GM21576 (cell line): ENCODE data around the gene ACTR3C.
"Not testable (repeated sequence)": the region's sequence is repeated elsewhere in the genome, so short reads cannot be mapped to it uniquely, and the experiment has no call there.

Experiments
- ATAC-seq: cut with Tn5 transposase; IDR thresholded peaks from one replicate; pipeline ENCODE4 v1.9.1; 2021; ENCODE audit warnings: mild to moderate bottlenecking, moderate library complexity; ENCODE audit not compliant: unreplicated experiment

ACTR3C gene

DNA sequence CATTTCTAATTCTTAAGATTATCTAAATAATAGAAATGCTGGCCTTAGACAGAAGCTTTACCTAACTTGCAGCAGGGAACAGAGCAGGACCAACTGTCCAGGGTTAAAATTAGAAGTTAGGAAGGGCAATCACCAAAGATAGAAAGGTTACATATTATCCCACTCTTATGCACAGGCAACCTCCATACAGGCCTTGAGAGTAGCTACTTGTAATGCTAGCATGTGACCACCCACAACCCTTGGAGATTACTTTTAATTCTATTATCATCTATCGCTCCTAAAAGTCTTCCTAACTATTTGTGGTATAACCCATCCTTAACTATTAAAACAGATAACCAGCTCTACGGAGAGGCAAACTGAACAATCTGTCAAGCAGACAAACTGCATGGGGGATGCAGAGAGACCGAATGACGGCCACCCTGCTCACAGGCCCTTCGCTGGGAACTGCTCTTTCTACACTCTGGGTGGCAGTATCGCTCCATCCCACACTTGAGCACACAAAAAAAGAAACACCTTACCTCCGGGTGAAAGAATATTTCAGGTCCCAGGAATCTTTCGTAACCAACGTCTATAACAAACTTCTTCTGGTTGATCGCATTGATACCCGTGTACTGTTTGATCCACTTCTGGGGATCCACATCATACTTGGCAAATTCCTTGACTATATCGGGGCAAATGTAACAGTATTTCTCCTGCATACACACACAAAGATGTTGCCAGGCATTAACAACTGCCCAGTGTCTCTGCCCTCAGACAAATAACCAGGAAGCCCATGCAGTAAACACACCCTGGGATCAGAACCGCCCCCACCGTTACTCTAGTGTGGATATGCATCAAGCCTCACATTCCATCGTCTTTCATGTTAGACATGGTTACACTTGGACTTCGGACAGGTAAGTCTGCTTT, 37.2 kb downstream of the ACTR3C start:
- ATAC-seq = peak; percentile 53

DNA sequence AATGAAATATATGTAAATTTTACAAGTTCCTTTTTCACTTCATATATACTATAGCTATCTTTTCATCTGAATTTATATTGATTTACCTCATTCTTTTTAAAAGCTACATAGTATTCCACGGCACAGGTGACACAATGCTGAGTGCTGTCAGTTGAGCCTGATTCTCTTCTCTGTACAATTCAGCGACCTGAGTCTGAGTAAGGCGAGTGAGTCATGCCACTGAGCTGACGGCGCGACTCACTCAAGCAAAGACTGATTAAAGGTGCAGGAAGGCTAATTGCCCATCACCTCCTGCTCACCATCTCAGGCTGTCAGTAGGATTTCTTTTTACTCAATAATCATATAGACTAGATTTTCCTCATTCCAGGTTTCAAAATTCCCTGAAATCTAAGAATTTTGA, 39.7 kb downstream of the ACTR3C start:
- ATAC-seq = not testable (repeated sequence)

DNA sequence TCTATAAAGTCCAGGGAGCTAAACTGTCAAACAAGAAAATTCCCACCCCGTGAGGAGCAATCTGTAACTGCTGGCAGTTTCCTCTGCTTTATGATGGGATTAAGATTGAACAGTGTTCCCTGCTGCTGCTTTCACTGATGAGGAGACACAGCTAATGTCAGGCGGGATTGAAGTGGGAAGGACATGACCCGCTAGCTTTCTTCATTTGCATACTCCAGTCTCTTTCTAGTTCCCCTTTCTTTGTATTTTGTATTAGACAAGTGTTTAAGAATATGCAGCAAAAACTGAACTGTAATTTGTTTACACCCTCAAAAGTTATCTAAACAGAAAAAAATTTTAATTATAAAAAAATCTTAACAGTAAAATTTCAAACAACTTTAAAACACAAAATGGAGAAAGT, 40.2 kb downstream of the ACTR3C start:
- ATAC-seq = not testable (repeated sequence)

DNA sequence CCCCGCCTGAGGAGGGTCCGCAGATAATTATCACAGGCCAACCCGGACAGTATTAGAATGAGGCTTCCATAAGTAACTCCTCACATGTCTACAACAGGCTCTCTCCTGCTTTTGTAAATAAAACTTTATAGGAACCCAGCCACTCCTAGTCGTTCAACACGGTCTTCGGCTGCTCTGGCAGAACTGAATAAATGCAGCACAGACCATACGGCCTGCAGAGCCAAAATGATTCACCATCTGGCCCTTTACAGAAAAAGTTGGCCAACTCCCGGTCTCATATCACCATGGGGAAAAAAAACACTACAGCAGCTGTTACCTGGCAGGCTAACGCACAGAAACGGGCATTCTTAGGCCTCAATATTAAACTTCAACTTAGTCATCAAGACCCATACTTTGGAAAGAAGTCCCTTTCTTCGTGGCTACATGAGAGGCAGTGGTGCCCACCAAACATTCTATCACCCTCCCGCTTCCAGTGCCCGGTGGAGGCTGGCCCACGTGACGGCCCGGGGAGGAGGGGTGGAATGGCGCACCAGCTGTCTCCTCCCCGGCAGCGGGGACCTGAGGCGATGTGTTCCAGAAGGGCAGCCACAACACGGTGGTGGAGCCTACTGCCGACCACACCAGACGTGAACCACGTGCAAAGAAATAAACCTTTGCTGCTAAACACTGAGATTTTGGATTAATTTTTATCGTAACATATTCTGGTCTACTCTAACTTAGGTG, 41.5 kb downstream of the ACTR3C start:
- not testable (repeated sequence) for ATAC-seq

DNA sequence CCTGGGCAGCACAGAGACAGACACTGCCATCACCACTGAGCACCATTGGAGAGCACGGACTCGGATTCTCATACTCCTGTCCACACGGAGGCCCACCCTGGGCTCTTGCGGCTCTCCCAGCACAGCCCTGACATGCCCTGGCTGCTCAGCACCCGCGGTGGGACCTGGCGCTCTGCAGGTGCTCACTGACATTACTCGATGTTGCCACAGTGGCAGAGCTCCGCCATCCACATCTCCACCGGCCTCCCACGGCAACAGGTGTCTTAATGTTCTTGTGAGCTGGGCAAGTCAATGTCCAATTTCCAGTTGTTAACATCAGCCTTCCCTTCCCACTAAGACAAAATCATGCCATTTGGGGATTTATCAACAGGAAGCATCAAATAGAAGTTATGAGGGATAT, 45.0 kb downstream of the ACTR3C start:
- not testable (repeated sequence) for ATAC-seq

DNA sequence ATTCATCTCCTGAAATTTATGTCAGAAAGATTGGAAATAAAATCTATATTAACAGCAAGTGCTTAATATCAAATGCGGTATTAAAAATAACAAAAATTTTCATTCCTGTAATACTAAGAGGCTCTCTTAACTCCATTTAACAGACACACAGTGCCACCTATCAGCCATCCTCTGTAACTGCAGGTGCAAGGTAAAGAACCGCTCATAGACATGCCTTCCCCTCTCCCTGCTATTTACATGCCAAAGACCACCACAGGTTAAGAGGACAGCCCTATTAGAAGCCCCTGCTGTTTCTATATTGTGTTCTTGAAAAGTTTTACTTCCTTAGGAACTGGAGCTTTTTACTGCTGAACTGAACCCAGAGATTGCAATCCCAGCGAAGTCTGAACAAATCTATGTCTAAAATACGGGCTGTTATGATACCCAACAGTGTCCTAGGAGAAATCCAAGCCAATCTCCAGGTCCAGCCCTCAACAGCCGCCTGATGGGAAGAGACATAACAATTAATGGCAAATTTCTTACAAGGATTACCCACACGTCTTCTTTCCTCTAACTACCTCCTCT, 47.1 kb downstream of the ACTR3C start:
- not testable (repeated sequence) for ATAC-seq

DNA sequence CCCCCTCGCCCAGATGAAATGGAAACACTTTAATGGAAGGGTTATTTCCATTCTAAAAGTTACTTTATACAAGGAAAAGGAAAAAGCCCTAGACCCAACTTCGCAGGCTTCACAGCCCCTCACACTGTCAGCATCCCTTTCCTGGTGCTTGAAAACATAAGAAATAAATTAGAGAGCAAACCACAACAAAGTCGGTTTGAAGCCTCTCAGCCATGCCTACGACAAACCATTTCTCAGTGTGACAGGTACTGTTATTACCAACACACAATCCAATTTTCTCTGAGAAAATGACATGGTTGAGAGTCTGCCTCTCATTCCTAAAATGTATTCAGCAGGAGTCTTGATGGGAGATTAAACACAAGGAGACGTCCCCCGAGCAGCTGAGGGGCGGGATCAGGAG, 51.4 kb downstream of the ACTR3C start:
- ATAC-seq = not testable (repeated sequence)

DNA sequence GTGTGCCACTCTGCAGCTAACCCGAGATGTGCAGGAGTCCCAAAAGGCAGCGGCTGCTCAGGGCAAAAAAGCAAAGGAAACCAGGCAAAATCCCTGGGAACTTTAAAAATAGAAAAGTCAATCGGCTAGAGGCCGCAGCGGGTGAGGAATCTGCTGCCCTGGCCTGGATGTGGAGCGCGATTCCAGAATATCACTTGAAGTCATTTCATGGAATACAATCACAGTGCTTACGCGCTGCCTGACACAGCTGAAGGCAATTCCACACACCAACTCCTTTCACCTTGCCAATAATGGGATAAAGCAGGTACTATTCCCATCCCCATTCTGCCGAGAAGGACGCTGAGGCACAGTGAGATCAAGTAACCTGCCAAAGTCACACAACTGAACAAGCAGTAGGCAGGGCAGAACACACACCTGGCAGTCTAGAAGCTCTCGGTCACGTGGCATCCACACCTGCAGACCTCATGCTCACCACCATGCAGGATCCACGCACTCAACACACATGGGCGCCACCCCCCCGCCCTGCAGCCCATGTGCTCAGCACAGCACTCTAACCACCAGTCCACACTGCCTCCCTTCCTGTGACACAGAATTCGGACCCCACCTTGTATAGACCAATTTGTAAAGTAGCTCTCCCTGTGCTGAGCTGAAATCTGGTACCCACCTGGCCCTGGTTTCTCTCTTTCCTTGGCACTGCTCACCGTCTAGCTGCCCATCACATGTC, 53.1 kb downstream of the ACTR3C start:
- ATAC-seq = not testable (repeated sequence)

DNA sequence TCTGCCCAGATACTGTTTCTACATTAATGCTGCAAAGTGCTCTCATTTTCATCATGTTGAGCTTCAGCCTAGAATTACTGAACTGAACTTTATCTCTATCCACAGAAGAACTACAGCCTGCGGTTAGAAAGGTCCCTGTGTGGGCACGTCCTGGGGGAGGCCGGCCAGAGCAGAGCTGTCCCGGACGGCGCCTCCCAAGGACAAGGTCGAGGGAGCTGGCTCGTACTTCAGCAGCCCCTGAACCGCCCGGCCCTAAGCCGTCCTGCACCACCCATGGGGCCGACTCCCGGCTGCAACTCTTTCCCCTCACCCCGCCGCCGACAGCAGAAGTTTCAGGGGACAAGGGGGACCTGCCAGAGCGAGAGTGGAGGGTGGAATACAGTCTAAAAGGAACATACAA, 54.5 kb downstream of the ACTR3C start:
- ATAC-seq = not testable (repeated sequence)

DNA sequence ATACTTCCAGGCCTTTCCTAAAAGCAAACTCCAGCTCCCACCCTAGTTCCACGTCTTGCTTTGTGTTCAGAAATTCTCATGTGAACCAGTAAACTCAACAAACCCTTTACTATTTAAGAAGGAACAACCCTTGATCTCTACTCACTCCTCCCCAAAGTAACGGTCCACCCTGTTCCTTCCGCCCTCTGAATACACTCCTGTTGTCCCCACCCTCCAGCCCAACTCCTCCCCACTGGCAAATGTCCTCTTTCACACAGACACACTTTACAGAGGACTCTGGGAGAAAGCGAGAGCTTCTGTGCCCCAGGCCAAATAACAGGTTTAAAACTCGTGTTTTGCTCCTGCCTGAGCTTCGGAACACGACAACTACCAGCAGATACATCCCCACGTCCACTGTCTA, 55.1 kb downstream of the ACTR3C start:
- not testable (repeated sequence) for ATAC-seq

DNA sequence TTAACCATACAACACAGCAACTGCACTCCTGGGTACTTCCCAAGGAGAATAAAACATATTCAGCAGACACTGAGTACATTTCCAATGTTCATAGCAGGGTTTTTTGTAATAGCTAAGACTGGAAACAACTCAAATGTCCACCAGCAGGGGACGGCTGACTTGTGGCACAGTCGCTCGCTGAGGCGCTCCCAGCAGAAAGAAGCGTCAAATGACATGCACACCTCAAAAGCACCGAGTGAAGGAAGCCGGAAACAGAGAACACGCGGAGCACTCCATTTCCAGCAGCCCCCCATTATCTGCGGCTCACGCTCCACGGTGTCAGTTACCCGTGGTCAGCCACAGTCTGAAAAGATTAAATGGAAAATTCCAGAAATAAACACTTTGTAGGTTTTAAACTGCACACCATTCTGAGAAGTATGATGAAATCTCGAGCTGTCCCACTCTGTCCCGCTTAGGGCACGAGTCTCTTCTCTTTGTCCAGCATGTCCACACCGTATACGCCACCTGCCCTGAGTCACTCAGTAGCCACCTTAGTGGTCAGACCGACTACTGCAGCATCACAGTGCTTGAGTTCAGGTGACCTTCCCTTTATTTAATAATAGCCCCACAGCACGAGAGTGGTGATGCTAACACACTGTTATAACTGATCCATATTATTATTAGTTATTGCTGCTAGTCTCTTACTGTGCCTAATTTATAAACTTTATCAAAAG, 56.2 kb downstream of the ACTR3C start:
- ATAC-seq = not testable (repeated sequence)

DNA sequence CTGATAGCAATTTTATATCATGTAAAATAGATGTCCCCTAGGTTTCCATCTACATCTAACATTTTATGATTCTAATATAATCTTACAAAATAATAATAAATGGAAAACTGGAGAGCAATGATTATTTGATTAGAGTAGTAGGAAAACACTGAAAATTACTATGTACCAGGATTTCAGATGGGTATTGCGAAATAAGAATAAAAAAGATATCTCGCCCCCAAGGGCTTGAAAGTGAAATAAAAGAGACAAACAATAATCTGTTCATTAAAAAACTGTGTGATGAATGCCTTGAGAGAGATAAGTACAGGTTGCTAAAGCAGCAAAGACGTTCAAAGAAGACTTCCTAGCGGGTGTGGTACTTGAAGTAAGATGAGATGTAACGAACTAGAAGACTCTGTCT, 60.7 kb downstream of the ACTR3C start:
- not testable (repeated sequence) for ATAC-seq

DNA sequence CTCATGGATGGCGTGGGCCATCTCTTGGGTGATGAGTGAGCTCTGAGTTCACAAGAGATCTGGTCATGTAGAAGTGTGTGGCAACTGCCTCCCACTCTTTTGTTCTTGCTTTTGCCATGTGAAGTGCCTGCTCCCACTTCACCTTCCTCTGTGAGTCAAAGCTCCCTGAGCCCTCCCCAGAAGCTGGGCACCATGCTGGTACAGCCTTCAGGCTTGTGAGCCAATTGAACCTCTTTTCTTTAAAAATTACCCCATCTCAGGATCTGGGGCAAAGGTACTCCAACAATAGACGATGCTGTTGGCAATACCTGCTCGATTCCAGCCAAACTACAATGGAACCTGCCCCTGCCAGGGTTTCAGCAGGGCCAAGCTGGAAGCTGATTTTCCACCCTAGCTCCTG, 75.6 kb downstream of the ACTR3C start:
- ATAC-seq = not testable (repeated sequence)

DNA sequence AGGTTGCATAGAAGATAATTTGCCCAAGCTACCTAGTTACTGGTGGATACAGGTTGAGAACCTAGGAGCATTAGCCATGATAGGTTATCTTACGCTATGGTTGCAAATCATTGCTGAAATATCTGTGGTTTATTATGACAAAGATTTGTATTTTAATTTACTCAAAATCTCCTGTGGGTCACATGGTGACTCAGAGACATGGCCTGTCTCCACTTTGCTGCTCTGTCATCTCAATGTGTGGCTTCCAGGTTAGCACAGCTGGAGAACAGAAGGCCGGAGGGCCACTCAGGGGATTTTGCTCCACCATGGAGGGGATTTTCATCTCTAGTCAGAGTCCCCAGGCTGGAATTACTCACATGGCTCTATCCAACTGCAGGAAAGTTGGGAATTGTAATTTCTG, 78.1 kb downstream of the ACTR3C start:
- not testable (repeated sequence) for ATAC-seq

DNA sequence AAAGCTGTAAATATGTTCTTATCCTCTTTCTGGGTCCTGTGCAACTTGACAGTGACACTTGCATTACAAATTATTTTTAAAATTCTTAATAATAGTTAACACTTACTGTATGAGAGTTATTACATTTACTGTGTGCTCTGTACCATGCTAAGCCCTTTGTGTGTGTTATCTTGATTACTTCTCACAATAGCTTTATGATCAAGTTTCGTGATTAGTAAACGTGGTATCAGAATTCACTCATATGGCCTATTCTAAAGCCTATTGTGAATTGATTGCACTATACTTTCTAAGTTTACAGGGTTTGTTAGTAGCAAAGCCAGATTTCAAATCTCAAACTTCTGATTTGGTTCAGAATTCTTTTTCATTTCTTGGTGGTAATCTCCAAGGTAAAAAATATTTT, 80.4 kb downstream of the ACTR3C start:
- not testable (repeated sequence) for ATAC-seq

DNA sequence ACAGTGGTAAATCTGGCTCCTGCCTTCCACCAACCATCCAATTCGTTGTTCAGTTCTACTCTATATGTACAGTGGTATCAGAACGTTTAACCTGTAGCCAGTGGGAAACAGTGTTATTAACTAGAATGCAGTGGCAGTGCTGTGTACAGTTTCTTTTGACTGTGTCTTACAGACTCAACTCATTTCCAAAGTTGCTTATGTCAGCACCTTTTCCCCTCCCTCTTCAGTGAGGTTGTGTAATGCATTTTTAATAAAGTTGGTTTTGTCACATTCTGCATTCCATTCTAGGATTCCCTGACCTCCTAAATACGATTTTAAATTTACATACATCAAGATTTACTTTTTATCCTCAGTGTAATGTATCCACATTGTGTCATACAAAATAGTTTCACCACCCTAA, 97.9 kb downstream of the ACTR3C start:
- ATAC-seq = not testable (repeated sequence)

DNA sequence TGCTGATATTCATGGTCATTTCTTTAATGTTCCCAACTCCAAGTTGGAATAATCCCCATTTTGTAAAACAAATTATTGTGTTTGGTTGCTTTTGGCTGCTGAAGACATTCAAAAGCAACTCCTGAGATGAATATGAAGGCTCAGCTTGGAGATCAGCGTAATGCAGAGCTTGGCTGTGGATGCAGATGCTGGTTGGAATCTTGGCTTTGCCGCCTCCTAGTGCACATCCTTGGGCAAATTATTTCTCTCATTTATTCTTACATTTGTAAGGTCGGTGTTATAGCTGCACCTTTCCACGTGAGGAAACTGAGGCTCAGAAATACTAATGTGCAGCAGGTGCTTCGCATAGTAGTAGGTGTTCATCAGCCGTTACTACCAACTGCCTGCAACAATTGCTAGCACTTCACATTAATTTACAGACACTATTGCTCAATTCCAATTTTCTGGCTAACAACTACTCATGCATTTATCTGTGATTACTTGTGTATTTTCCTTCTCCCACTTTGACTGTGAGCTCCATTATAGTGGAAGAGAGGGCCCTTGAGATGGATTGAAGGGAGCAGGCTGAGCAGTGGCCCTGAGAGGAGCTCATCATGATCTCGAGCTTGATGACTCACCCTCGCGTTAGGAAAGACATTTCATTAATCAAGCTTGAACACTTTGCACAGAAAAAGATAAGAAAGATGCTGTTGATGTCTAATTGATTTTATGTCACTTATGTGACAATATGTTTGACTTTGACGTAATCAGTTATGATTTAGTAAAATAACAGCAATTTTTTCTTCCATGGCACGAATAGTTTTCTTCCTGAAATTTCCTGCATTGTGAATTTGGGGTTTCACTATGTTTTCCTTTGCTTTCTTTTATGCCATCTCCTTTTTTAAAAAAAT, 101.0 kb downstream of the ACTR3C start:
- ATAC-seq = not testable (repeated sequence)

DNA sequence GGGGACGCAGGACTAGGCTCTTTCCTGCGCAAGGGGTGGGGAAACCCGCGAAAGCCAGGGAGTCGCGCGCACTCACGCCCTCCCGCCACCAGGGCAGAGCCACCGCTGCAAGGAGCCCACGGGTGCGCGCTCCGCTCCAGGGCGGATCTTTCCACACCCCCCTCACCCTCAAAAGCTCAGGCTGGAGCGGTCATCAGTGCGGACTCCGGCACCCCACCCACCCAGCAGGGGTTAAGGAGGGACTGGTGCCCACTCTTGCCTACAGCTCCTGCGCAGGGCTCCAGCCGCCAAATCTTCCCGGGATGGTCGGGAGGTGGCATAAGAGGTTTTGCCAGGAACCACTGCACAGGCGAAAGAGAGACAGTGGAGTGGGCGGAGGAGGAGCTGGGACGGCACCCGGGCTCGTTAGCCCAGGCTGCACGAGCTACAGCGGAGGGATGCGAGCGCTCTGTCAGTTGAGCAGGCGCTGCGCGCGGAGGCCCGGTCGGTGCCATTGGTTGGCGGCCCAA, 102.6 kb downstream of the ACTR3C start:
- not testable (repeated sequence) for ATAC-seq
